GM18520 (cell line): ENCODE results near the gene LRIT1.

ENCODE experiments used
- ATAC-seq: cut with Tn5 transposase; IDR thresholded peaks from one replicate; pipeline ENCODE4 v1.9.1; 2021; ENCODE audit not compliant: unreplicated experiment

The LRIT1 gene

GRCh38 chr10:84195044-84195830, 46.1 kb downstream of the LRIT1 start:
- ATAC-seq, result no peak

- peak; percentile 73 for ATAC-seq
These were observed 46.8 kb downstream of the LRIT1 start, which contains the start of gene CDHR1 for GRCh38 chr10:84194424-84195043. TSS of gene CDHR1 (plus strand) at chr10:84194537. CDS start at chr10:84194761, 224 bp downstream.

- ATAC-seq, result no peak
These were observed 47.4 kb downstream of the LRIT1 start for GRCh38 chr10:84193846-84194423.

GRCh38 chr10:84193327-84193726, 48.0 kb downstream of the LRIT1 start:
- ATAC-seq, result no peak

- ATAC-seq, result no peak
These were observed 50.2 kb downstream of the LRIT1 start for GRCh38 chr10:84191106-84191505.

GRCh38 chr10:84190621-84191020, 50.7 kb downstream of the LRIT1 start:
- no peak for ATAC-seq

- no peak for ATAC-seq
These were observed 52.5 kb downstream of the LRIT1 start for GRCh38 chr10:84188815-84189214.

- ATAC-seq, result no peak
These were observed 55.7 kb downstream of the LRIT1 start for GRCh38 chr10:84185526-84186175.

- no peak for ATAC-seq
These were observed 56.8 kb downstream of the LRIT1 start for GRCh38 chr10:84184517-84184916.

GRCh38 chr10:84181631-84182030, 59.7 kb downstream of the LRIT1 start:
- ATAC-seq, result no peak
